ENCODE data around the gene ACTL10. TPM values are rescaled to one million over a fixed set of nuclear protein-coding genes. Genes with fewer than 3 reads are reported as not detected.
A peak's percentile ranks its signal among the peaks of the same experiment; 100 is the strongest.

The ACTL10 gene
- total RNA-seq, 1 experiment from 2014 or later, result 1.3 TPM

- no peak for DNase-seq (ENCODE audit: low spot score)
These were observed 1.9 kb downstream of the ACTL10 start for GRCh38 chr20:33668466-33669155.

GRCh38 chr20:33669224-33669623, 2.5 kb downstream of the ACTL10 start:
- ChIA-PET CTCF (interaction anchor here (3.1 to 7.9 kb wide), 2 partner anchors 10 to 16 kb away, joined by 24 to 134 read pairs; no protein-coding TSS in a partner anchor), POLR2A (interaction anchor here (3.4 kb wide), 1 partner anchor 14 kb away, joined by 24 read pairs; no protein-coding TSS in a partner anchor)
- ATAC-seq, result no peak
- H3K27me3 Mint-ChIP-seq (ENCODE audit: low read depth), result peaks cover 14% of the 10 kb centered on the region
- no peaks in the 10 kb centered on the region for H3K9me3 Mint-ChIP-seq
- no peak overlapping the region for H3K27ac Mint-ChIP-seq
- peaks cover 5% of the 10 kb centered on the region; the same call in 1 of the 2 replicates for H3K36me3 Mint-ChIP-seq
- peaks cover 37% of the 10 kb centered on the region for H3K4me1 Mint-ChIP-seq
- TF ChIP-seq NR3C1 (CRISPR knock-in tag; conservative IDR thresholded peaks at IDR 0.05; ENCODE audit: low read depth) (no peak), CREB1 (CRISPR knock-in tag; IDR thresholded peaks at IDR 0.05) (no peak), MXD4 (CRISPR knock-in tag; IDR thresholded peaks at IDR 0.05; ENCODE audit: borderline replicate concordance) (no peak)
- H3K4me3 Mint-ChIP-seq, result no peak overlapping the region
- DNase-seq (ENCODE audit: low spot score), result no peak

More at GRCh38 chr20:33668466-33669155, 1.9 kb downstream of the ACTL10 start:
- Mint-ChIP-seq H3K9me3 (no peaks in the 10 kb centered on the region), H3K27me3 (ENCODE audit: low read depth) (peaks cover 14% of the 10 kb centered on the region), H3K36me3 (peaks cover 5% of the 10 kb centered on the region; the same call in 1 of the 2 replicates), H3K4me3 (no peak overlapping the region), H3K27ac (no peak overlapping the region), H3K4me1 (peaks cover 38% of the 10 kb centered on the region)
- TF ChIP-seq NR1H2 (CRISPR knock-in tag; IDR thresholded peaks at IDR 0.05), result no peak
- no peak for TF ChIP-seq SMAD4 (CRISPR knock-in tag; IDR thresholded peaks at IDR 0.05)
- no peak for TF ChIP-seq GABPB1 (CRISPR knock-in tag; IDR thresholded peaks at IDR 0.05)
- no peak for TF ChIP-seq FOXP1 (CRISPR knock-in tag; IDR thresholded peaks at IDR 0.05; ENCODE audit: borderline replicate concordance)
- ChIA-PET POLR2A (interaction anchor here (2.1 to 3.4 kb wide), 2 partner anchors 14 to 63 kb away, joined by 5 to 24 read pairs; partner anchors contain the start of gene ZNF341), CTCF (interaction anchor here (0.6 to 7.9 kb wide), 33 partner anchors 10 to 406 kb away, joined by 3 to 134 read pairs (median 4); partner anchors contain the start of genes CBFA2T2, CDK5RAP1, E2F1 and PXMP4)
- no peak for ATAC-seq

- Mint-ChIP-seq H3K4me3 (no peak overlapping the region), H3K27ac (0 out of 2 replicates have a peak overlapping the region, but pooled peaks have one; percentile 17), H3K27me3 (ENCODE audit: low read depth) (peaks cover 6% of the 10 kb centered on the region), H3K36me3 (peaks cover 5% of the 10 kb centered on the region; the same call in 1 of the 2 replicates), H3K9me3 (no peaks in the 10 kb centered on the region), H3K4me1 (peaks cover 32% of the 10 kb centered on the region)
- ChIA-PET POLR2A (no interaction called here), CTCF (interaction anchor here (2.4 to 7.9 kb wide), 3 partner anchors 10 to 17 kb away, joined by 9 to 134 read pairs (median 24); no protein-coding TSS in a partner anchor)
- TF ChIP-seq ZNF671 (CRISPR knock-in tag; IDR thresholded peaks at IDR 0.05) (no peak), CREM (CRISPR knock-in tag; IDR thresholded peaks at IDR 0.05) (no peak), E2F5 (CRISPR knock-in tag; IDR thresholded peaks at IDR 0.05) (no peak), EMX1 (CRISPR knock-in tag; IDR thresholded peaks at IDR 0.05) (no peak)
- DNase-seq (ENCODE audit: low spot score) (no peak), ATAC-seq (no peak)
These were observed 3.3 kb downstream of the ACTL10 start for GRCh38 chr20:33669873-33670640.

GRCh38 chr20:33670715-33671499, 4.2 kb downstream of the ACTL10 start:
- POLR2A ChIA-PET, result no interaction called here
- H3K9me3 Mint-ChIP-seq, result no peaks in the 10 kb centered on the region
- ATAC-seq (no peak), DNase-seq (ENCODE audit: low spot score) (no peak)
- no peak overlapping the region for H3K27ac Mint-ChIP-seq
- no peak overlapping the region; the same call in 1 of the 2 replicates for H3K4me3 Mint-ChIP-seq
- peaks cover 5% of the 10 kb centered on the region; the same call in 1 of the 2 replicates for H3K36me3 Mint-ChIP-seq
- H3K4me1 Mint-ChIP-seq, result peaks cover 34% of the 10 kb centered on the region
- CTCF ChIA-PET, result interaction anchor here (2.4 kb wide), 1 partner anchor 18 kb away, joined by 9 read pairs; no protein-coding TSS in a partner anchor
- no peaks in the 10 kb centered on the region; the same call in 1 of the 2 replicates for H3K27me3 Mint-ChIP-seq (ENCODE audit: low read depth)
- no peak for TF ChIP-seq AFF4 (CRISPR knock-in tag; IDR thresholded peaks at IDR 0.05; ENCODE audit: borderline replicate concordance)
- no peak for TF ChIP-seq ZBTB21 (CRISPR knock-in tag; IDR thresholded peaks at IDR 0.05; ENCODE audit: borderline replicate concordance)
- TF ChIP-seq GRHL2 (CRISPR knock-in tag; IDR thresholded peaks at IDR 0.05; ENCODE audit: insufficient replicate concordance, severe bottlenecking), result no peak
- TF ChIP-seq USF1 (CRISPR knock-in tag; IDR thresholded peaks at IDR 0.05), result no peak
- no peak for TF ChIP-seq ZNF396 (CRISPR knock-in tag; IDR thresholded peaks at IDR 0.05; ENCODE audit: borderline replicate concordance)
- no peak for TF ChIP-seq USF2 (CRISPR knock-in tag; IDR thresholded peaks at IDR 0.05)
- no peak for TF ChIP-seq ATF1 (CRISPR knock-in tag; IDR thresholded peaks at IDR 0.05)
- no peak for TF ChIP-seq FOXK1 (CRISPR knock-in tag; IDR thresholded peaks at IDR 0.05)

All from WTC11 (cell line).